ENCODE results near the gene TRAM2.

TRAM2 gene

GRCh38 chr6:52577022-52577777 is at the start of gene TRAM2:
Gene TRAM2, minus strand, starts transcription at chr6:52577060. Its CDS starts 145 bp downstream, at chr6:52576915.
- DNase-seq (ENCODE audit: low read depth in 1 of 2, low spot score in 1 of 2) = peak; percentile 59 to 69

- no peak for DNase-seq (ENCODE audit: low read depth in 1 of 2, low spot score in 1 of 2)
Observed at GRCh38 chr6:52622810-52623209, 46.0 kb upstream of the TRAM2 start.

GRCh38 chr6:52621631-52622030 is 44.8 kb upstream of the TRAM2 start:
- DNase-seq (ENCODE audit: low read depth in 1 of 2, low spot score in 1 of 2) = no peak

GRCh38 chr6:52620906-52621190 is 44.0 kb upstream of the TRAM2 start:
- no peak for DNase-seq (ENCODE audit: low read depth in 1 of 2, low spot score in 1 of 2)

GRCh38 chr6:52620055-52620905 is 43.4 kb upstream of the TRAM2 start:
- DNase-seq (ENCODE audit: low read depth in 1 of 2, low spot score in 1 of 2) = no peak

GRCh38 chr6:52617087-52617486 is 40.2 kb upstream of the TRAM2 start:
- DNase-seq (ENCODE audit: low read depth in 1 of 2, low spot score in 1 of 2) = no peak

GRCh38 chr6:52616059-52616690 is 39.3 kb upstream of the TRAM2 start:
- no peak for DNase-seq (ENCODE audit: low read depth in 1 of 2, low spot score in 1 of 2)

GRCh38 chr6:52612336-52613054 is 35.6 kb upstream of the TRAM2 start:
- DNase-seq (ENCODE audit: low read depth in 1 of 2, low spot score in 1 of 2) = no peak

- DNase-seq (ENCODE audit: low read depth in 1 of 2, low spot score in 1 of 2) = no peak
Observed at GRCh38 chr6:52611833-52612232, 35.0 kb upstream of the TRAM2 start.

GRCh38 chr6:52610745-52611355 is 34.0 kb upstream of the TRAM2 start:
- DNase-seq (ENCODE audit: low read depth in 1 of 2, low spot score in 1 of 2) = no peak

GRCh38 chr6:52610011-52610410 is 33.2 kb upstream of the TRAM2 start:
- DNase-seq (ENCODE audit: low read depth in 1 of 2, low spot score in 1 of 2) = no peak

GRCh38 chr6:52605610-52606185 is 28.8 kb upstream of the TRAM2 start:
- DNase-seq (ENCODE audit: low read depth in 1 of 2, low spot score in 1 of 2) = no peak

- no peak for DNase-seq (ENCODE audit: low read depth in 1 of 2, low spot score in 1 of 2)
Observed at GRCh38 chr6:52603000-52603795, 26.3 kb upstream of the TRAM2 start.

- DNase-seq (ENCODE audit: low read depth in 1 of 2, low spot score in 1 of 2) = no peak
Observed at GRCh38 chr6:52598824-52599190, 21.9 kb upstream of the TRAM2 start.

- DNase-seq (ENCODE audit: low read depth in 1 of 2, low spot score in 1 of 2) = no peak
Observed at GRCh38 chr6:52598123-52598823, 21.4 kb upstream of the TRAM2 start.

GRCh38 chr6:52597738-52598122 is 20.9 kb upstream of the TRAM2 start:
- no peak for DNase-seq (ENCODE audit: low read depth in 1 of 2, low spot score in 1 of 2)

- DNase-seq (ENCODE audit: low read depth in 1 of 2, low spot score in 1 of 2) = no peak
Observed at GRCh38 chr6:52596371-52597028, 19.6 kb upstream of the TRAM2 start.

- DNase-seq (ENCODE audit: low read depth in 1 of 2, low spot score in 1 of 2) = no peak
Observed at GRCh38 chr6:52595796-52596130, 18.9 kb upstream of the TRAM2 start.

All from activated T-helper 1 cell treated with anti-CD3 and anti-CD28 coated beads, Interleukin-2, amount 50 U/mL, for 16 hours (primary cell).